ENCODE results near the gene MAPK4. TPM values are rescaled to one million over a fixed set of nuclear protein-coding genes. Genes with fewer than 3 reads are reported as not detected.

MAPK4 gene
- total RNA-seq, 2 donors from 2014 or later: 10.6 to 12.6 TPM

GRCh38 chr18:50658601-50659000, 98.7 kb downstream of the MAPK4 start:
- Histone ChIP-seq H3K27ac (no peak overlapping the region), H3K27me3 (replicated peaks; ENCODE audit: insufficient read depth) (no peaks in the 10 kb centered on the region), H3K36me3 (no peaks in the 10 kb centered on the region), H3K9me3 (no peaks in the 10 kb centered on the region), H3K4me3 (no peak overlapping the region), H3K4me1 (replicated peaks) (no peaks in the 10 kb centered on the region)
- intact Hi-C loops (cut with DNase I): loop anchor here (5.0 to 10.0 kb wide), 3 partner anchors 49 to 374 kb away; partner anchors contain the start of genes CXXC1 and MBD1
- DNase-seq (ENCODE audit: low spot score): no peak
- no peak for TF ChIP-seq CTCF (IDR thresholded peaks at IDR 0.05)
- TF ChIP-seq POLR2A (IDR thresholded peaks at IDR 0.05): no peak
- no peak for TF ChIP-seq POLR2AphosphoS5 (IDR thresholded peaks at IDR 0.05)
- WGBS: 96% methylated on average over 5 of the region's 5 CpGs

- intact Hi-C loops (cut with DNase I): loop anchor here (5.0 to 10.0 kb wide), 6 partner anchors 37 to 375 kb away; partner anchors contain the start of genes CXXC1 and MBD1
- no peaks in the 10 kb centered on the region for H3K4me1 ChIP-seq (replicated peaks)
- no peak overlapping the region for H3K4me3 ChIP-seq
- no peak overlapping the region for H3K27ac ChIP-seq
- no peaks in the 10 kb centered on the region for H3K36me3 ChIP-seq
- TF ChIP-seq POLR2AphosphoS5 (IDR thresholded peaks at IDR 0.05): no peak
- H3K9me3 ChIP-seq: no peaks in the 10 kb centered on the region
- DNase-seq (ENCODE audit: low spot score): no peak
- WGBS: 62% methylated on average over 13 of the region's 13 CpGs
- H3K27me3 ChIP-seq (replicated peaks; ENCODE audit: insufficient read depth): no peaks in the 10 kb centered on the region
These were observed 99.5 kb downstream of the MAPK4 start for GRCh38 chr18:50659091-50660003.

GRCh38 chr18:50661013-50661412, 101.1 kb downstream of the MAPK4 start:
- Histone ChIP-seq H3K9me3 (no peaks in the 10 kb centered on the region), H3K4me3 (no peak overlapping the region), H3K27ac (no peak overlapping the region), H3K27me3 (replicated peaks; ENCODE audit: insufficient read depth) (no peaks in the 10 kb centered on the region), H3K36me3 (no peaks in the 10 kb centered on the region), H3K4me1 (replicated peaks) (no peaks in the 10 kb centered on the region)
- intact Hi-C loops (cut with DNase I): loop anchor here (5.0 to 10.0 kb wide), 3 partner anchors 39 to 156 kb away; no protein-coding TSS in a partner anchor
- TF ChIP-seq POLR2A (IDR thresholded peaks at IDR 0.05) (no peak), POLR2AphosphoS5 (IDR thresholded peaks at IDR 0.05) (no peak), CTCF (IDR thresholded peaks at IDR 0.05) (no peak)
- WGBS: 93% methylated on average over 1 of the region's 1 CpG
- DNase-seq (ENCODE audit: low spot score): no peak

DNA sequence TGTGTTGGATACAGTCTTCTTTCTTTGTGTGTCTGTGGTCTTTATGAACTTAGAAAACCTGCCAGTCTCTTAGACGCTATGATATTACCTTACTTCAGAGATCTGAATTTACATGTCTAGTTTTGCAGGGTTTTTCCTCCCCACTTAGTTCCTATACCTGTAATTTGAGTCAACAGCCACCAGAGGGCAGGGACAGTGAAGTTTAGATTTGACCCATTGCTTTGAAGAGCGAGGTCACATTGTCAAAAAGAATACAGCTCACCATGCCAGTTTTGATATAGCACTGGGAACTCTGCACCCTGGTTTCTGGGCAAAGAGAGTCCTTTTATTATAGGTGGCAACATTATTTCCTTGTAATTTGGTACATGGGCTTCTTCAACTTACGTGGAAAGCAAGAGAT, 102.3 kb downstream of the MAPK4 start:
- DNase-seq (ENCODE audit: low spot score): no peak
- 80% methylated on average over 3 of the region's 3 CpGs for WGBS
- Histone ChIP-seq H3K27me3 (replicated peaks; ENCODE audit: insufficient read depth) (no peaks in the 10 kb centered on the region), H3K9me3 (no peaks in the 10 kb centered on the region), H3K4me1 (replicated peaks) (no peaks in the 10 kb centered on the region), H3K36me3 (no peaks in the 10 kb centered on the region), H3K27ac (no peak overlapping the region), H3K4me3 (no peak overlapping the region)
- intact Hi-C loops (cut with DNase I): loop anchor here (5.0 to 10.0 kb wide), 3 partner anchors 40 to 157 kb away; no protein-coding TSS in a partner anchor
- TF ChIP-seq POLR2AphosphoS5 (IDR thresholded peaks at IDR 0.05) (no peak), CTCF (IDR thresholded peaks at IDR 0.05) (no peak), POLR2A (IDR thresholded peaks at IDR 0.05) (no peak)

DNA sequence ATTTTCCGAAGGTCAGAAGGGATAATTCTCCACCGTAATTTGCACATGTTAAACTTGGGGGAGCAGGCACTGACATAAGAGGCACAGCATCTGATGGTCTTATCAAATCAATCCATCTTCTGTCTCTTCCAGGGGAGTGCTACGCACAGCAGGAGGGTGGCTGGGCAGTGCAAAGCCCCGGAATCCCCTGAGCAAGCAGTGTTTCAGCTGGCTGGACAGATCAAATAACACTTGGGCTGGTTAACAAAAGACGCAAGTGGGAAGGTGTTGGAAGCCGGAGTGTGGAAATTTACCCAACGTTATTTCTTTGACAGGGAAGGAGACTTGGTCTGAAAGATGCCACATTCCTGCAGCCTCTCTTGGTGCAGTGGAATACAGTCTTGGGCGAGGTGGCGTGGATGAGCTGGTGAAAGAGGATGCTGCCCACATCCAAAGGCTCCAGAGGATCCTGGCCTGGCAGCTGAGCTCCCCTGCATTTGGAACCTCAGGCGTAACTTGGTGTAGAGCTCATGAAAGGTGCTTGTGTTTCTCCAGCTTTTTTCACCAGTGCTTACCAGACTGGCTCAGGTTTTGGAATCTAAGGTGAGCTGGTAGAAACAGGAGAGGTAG, 103.0 kb downstream of the MAPK4 start:
- no peaks in the 10 kb centered on the region for H3K27me3 ChIP-seq (replicated peaks; ENCODE audit: insufficient read depth)
- 57% methylated on average over 10 of the region's 10 CpGs for WGBS
- H3K27ac ChIP-seq: no peak overlapping the region
- H3K4me1 ChIP-seq (replicated peaks): no peaks in the 10 kb centered on the region
- H3K9me3 ChIP-seq: no peaks in the 10 kb centered on the region
- intact Hi-C loops (cut with DNase I): loop anchor here (5.0 to 10.0 kb wide), 3 partner anchors 41 to 158 kb away; no protein-coding TSS in a partner anchor
- no peaks in the 10 kb centered on the region for H3K36me3 ChIP-seq
- TF ChIP-seq CTCF (IDR thresholded peaks at IDR 0.05): no peak
- TF ChIP-seq POLR2AphosphoS5 (IDR thresholded peaks at IDR 0.05): no peak
- TF ChIP-seq POLR2A (IDR thresholded peaks at IDR 0.05): no peak
- H3K4me3 ChIP-seq: no peak overlapping the region
- no peak for DNase-seq (ENCODE audit: low spot score)

Measured in prostate gland (tissue), 2 donors.